ENCODE measurements around the gene MYCN.

Gene MYCN

GRCh38 chr2:15945909-15946705 lies 5.8 kb downstream of the MYCN start:
- peaks cover 34 to 56% of the 10 kb centered on the region in 2 experiments for H3K27me3 ChIP-seq (ENCODE audit: control insufficient read depth in 1 of 2, insufficient read depth in 1 of 2, low read length in 2 of 2)
- H3K18ac ChIP-seq (ENCODE audit: low read depth in 1 of 2, low read length in 2 of 2) = no peak overlapping the region
- peaks cover 3% of the 10 kb centered on the region for H3K79me1 ChIP-seq (replicated peaks; ENCODE audit: low read length, poor library complexity, severe bottlenecking)
- DNase-seq = no peak
- no peak overlapping the region for H4K91ac ChIP-seq (ENCODE audit: low read length)
- H2BK12ac ChIP-seq (ENCODE audit: low read length in 2 of 2) = no peak overlapping the region
- no peak overlapping the region for H3K23ac ChIP-seq (ENCODE audit: low read length in 2 of 2)
- H3K4me3 ChIP-seq (ENCODE audit: insufficient read depth in 1 of 2, low read depth in 1 of 2, low read length in 2 of 2) = no peak overlapping the region
- no peaks in the 10 kb centered on the region for H3K9me3 ChIP-seq (ENCODE audit: control insufficient read depth, low read length)
- no peak overlapping the region for H3K4ac ChIP-seq (ENCODE audit: low read depth in 1 of 2, low read length in 2 of 2)
- 89% methylated on average over 15 of the region's 17 CpGs for WGBS
- H2BK15ac ChIP-seq (ENCODE audit: low read depth, poor library complexity, severe bottlenecking) = no peak overlapping the region
- H3K9ac ChIP-seq (ENCODE audit: low read length) = no peak overlapping the region
- H2BK120ac ChIP-seq (ENCODE audit: low read depth, low read length) = no peak overlapping the region
- H4K8ac ChIP-seq (ENCODE audit: low read length) = no peak overlapping the region
- no peak overlapping the region for H2BK5ac ChIP-seq (ENCODE audit: low read depth, low read length, poor library complexity, severe bottlenecking)
- H3K4me1 ChIP-seq (ENCODE audit: control insufficient read depth, insufficient read depth, low read depth, low read length) = peaks cover 19% of the 10 kb centered on the region
- no peak overlapping the region for H3K14ac ChIP-seq (ENCODE audit: low read length in 2 of 2)
- no peak overlapping the region for H3K27ac ChIP-seq (ENCODE audit: low read length, poor library complexity, severe bottlenecking)
- no peak overlapping the region for H2AFZ ChIP-seq (ENCODE audit: low read depth, low read length)
- H3K36me3 ChIP-seq (ENCODE audit: control insufficient read depth in 1 of 2, insufficient read depth in 2 of 2, low read depth in 1 of 2, low read length in 2 of 2) = peaks cover 0 to 12% of the 10 kb centered on the region in 2 experiments
- H2AK5ac ChIP-seq (ENCODE audit: low read length, severe bottlenecking) = no peak overlapping the region
- no peak overlapping the region for H3K4me2 ChIP-seq (ENCODE audit: low read length, poor library complexity, severe bottlenecking)

GRCh38 chr2:15946983-15947382 lies 6.6 kb downstream of the MYCN start:
- no peak overlapping the region for H3K23ac ChIP-seq (ENCODE audit: low read length in 2 of 2)
- peaks cover 12% of the 10 kb centered on the region for H3K4me1 ChIP-seq (ENCODE audit: control insufficient read depth, insufficient read depth, low read depth, low read length)
- no peak for DNase-seq
- no peak overlapping the region for H4K91ac ChIP-seq (ENCODE audit: low read length)
- peaks cover 27 to 47% of the 10 kb centered on the region in 2 experiments for H3K27me3 ChIP-seq (ENCODE audit: control insufficient read depth in 1 of 2, insufficient read depth in 1 of 2, low read length in 2 of 2)
- H2AFZ ChIP-seq (ENCODE audit: low read depth, low read length) = no peak overlapping the region
- H3K9ac ChIP-seq (ENCODE audit: low read length) = no peak overlapping the region
- H3K14ac ChIP-seq (ENCODE audit: low read length in 2 of 2) = no peak overlapping the region
- H3K9me3 ChIP-seq (ENCODE audit: control insufficient read depth, low read length) = no peaks in the 10 kb centered on the region
- no peak overlapping the region for H4K8ac ChIP-seq (ENCODE audit: low read length)
- H2AK5ac ChIP-seq (ENCODE audit: low read length, severe bottlenecking) = no peak overlapping the region
- no peak overlapping the region for H2BK12ac ChIP-seq (ENCODE audit: low read length in 2 of 2)
- peaks cover 3% of the 10 kb centered on the region for H3K79me1 ChIP-seq (replicated peaks; ENCODE audit: low read length, poor library complexity, severe bottlenecking)
- no peak overlapping the region for H2BK15ac ChIP-seq (ENCODE audit: low read depth, poor library complexity, severe bottlenecking)
- H3K4me3 ChIP-seq (ENCODE audit: insufficient read depth in 1 of 2, low read depth in 1 of 2, low read length in 2 of 2) = no peak overlapping the region
- H2BK5ac ChIP-seq (ENCODE audit: low read depth, low read length, poor library complexity, severe bottlenecking) = no peak overlapping the region
- no peak overlapping the region for H2BK120ac ChIP-seq (ENCODE audit: low read depth, low read length)
- H3K18ac ChIP-seq (ENCODE audit: low read depth in 1 of 2, low read length in 2 of 2) = no peak overlapping the region
- H3K27ac ChIP-seq (ENCODE audit: low read length, poor library complexity, severe bottlenecking) = no peak overlapping the region
- no peak overlapping the region for H3K4me2 ChIP-seq (ENCODE audit: low read length, poor library complexity, severe bottlenecking)
- peaks cover 0 to 12% of the 10 kb centered on the region in 2 experiments for H3K36me3 ChIP-seq (ENCODE audit: control insufficient read depth in 1 of 2, insufficient read depth in 2 of 2, low read depth in 1 of 2, low read length in 2 of 2)
- 93% methylated on average over 3 of the region's 3 CpGs for WGBS
- H3K4ac ChIP-seq (ENCODE audit: low read depth in 1 of 2, low read length in 2 of 2) = no peak overlapping the region

DNA sequence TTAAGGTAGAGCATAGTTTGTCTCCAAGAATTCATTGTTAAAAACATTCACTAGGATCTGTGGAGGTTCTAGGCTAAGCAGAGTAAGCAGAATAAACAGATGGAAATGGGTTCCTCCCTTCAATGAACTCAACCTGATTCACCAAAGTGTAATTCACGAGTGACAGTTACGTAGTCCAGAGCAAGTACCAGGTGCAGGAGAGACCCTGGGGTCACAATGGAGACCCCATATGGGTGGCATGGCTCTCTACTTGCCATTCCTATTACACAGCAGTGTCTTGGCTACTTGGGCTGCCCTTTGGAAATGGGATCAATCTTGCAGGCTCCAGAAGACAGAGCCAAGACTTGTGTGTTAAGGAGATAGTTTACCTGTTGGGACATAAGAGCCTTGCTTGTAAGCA lies 7.1 kb downstream of the MYCN start:
- H2BK5ac ChIP-seq (ENCODE audit: low read depth, low read length, poor library complexity, severe bottlenecking) = no peak overlapping the region
- H3K79me1 ChIP-seq (replicated peaks; ENCODE audit: low read length, poor library complexity, severe bottlenecking) = peaks cover 1% of the 10 kb centered on the region
- H4K91ac ChIP-seq (ENCODE audit: low read length) = no peak overlapping the region
- H2AFZ ChIP-seq (ENCODE audit: low read depth, low read length) = no peak overlapping the region
- no peak overlapping the region for H3K14ac ChIP-seq (ENCODE audit: low read length in 2 of 2)
- H3K9ac ChIP-seq (ENCODE audit: low read length) = no peak overlapping the region
- H2AK5ac ChIP-seq (ENCODE audit: low read length, severe bottlenecking) = no peak overlapping the region
- no peak overlapping the region for H4K8ac ChIP-seq (ENCODE audit: low read length)
- no peak overlapping the region for H3K4me3 ChIP-seq (ENCODE audit: insufficient read depth in 1 of 2, low read depth in 1 of 2, low read length in 2 of 2)
- H3K27ac ChIP-seq (ENCODE audit: low read length, poor library complexity, severe bottlenecking) = no peak overlapping the region
- H3K4me2 ChIP-seq (ENCODE audit: low read length, poor library complexity, severe bottlenecking) = no peak overlapping the region
- H3K23ac ChIP-seq (ENCODE audit: low read length in 2 of 2) = no peak overlapping the region
- no peak for DNase-seq
- no peak overlapping the region for H2BK120ac ChIP-seq (ENCODE audit: low read depth, low read length)
- no peak overlapping the region for H3K18ac ChIP-seq (ENCODE audit: low read depth in 1 of 2, low read length in 2 of 2)
- no peak overlapping the region for H2BK15ac ChIP-seq (ENCODE audit: low read depth, poor library complexity, severe bottlenecking)
- 88% methylated on average over 2 of the region's 2 CpGs for WGBS
- H3K27me3 ChIP-seq (ENCODE audit: control insufficient read depth in 1 of 2, insufficient read depth in 1 of 2, low read length in 2 of 2) = peaks cover 24 to 45% of the 10 kb centered on the region in 2 experiments
- H2BK12ac ChIP-seq (ENCODE audit: low read length in 2 of 2) = no peak overlapping the region
- H3K36me3 ChIP-seq (ENCODE audit: control insufficient read depth in 1 of 2, insufficient read depth in 2 of 2, low read depth in 1 of 2, low read length in 2 of 2) = peaks cover 0 to 10% of the 10 kb centered on the region in 2 experiments
- H3K4ac ChIP-seq (ENCODE audit: low read depth in 1 of 2, low read length in 2 of 2) = no peak overlapping the region
- H3K4me1 ChIP-seq (ENCODE audit: control insufficient read depth, insufficient read depth, low read depth, low read length) = peaks cover 8% of the 10 kb centered on the region
- no peaks in the 10 kb centered on the region for H3K9me3 ChIP-seq (ENCODE audit: control insufficient read depth, low read length)

DNA sequence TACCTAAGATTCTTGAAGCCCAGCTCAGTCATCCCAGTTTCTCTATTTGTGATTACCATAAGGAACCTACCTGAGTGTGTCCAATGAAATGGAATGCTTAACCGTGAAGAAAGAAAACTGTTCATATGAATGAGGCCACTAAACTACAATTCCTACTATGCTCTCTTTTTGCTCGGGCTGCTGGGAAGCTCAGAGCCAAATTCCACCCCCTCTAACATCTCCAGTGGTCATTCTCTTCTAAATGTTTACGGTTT lies 8.3 kb downstream of the MYCN start:
- Histone ChIP-seq H3K18ac (ENCODE audit: low read depth in 1 of 2, low read length in 2 of 2) (no peak overlapping the region), H3K4me3 (ENCODE audit: insufficient read depth in 1 of 2, low read depth in 1 of 2, low read length in 2 of 2) (no peak overlapping the region), H3K9ac (ENCODE audit: low read length) (no peak overlapping the region), H3K27me3 (ENCODE audit: control insufficient read depth in 1 of 2, insufficient read depth in 1 of 2, low read length in 2 of 2) (peaks cover 14 to 34% of the 10 kb centered on the region in 2 experiments), H3K4me2 (ENCODE audit: low read length, poor library complexity, severe bottlenecking) (no peak overlapping the region), H2BK120ac (ENCODE audit: low read depth, low read length) (no peak overlapping the region), H3K27ac (ENCODE audit: low read length, poor library complexity, severe bottlenecking) (no peak overlapping the region), H4K91ac (ENCODE audit: low read length) (no peak overlapping the region), H3K9me3 (ENCODE audit: control insufficient read depth, low read length) (no peaks in the 10 kb centered on the region), H4K8ac (ENCODE audit: low read length) (no peak overlapping the region), H3K79me1 (replicated peaks; ENCODE audit: low read length, poor library complexity, severe bottlenecking) (no peaks in the 10 kb centered on the region), H2BK5ac (ENCODE audit: low read depth, low read length, poor library complexity, severe bottlenecking) (no peak overlapping the region), H3K4ac (ENCODE audit: low read depth in 1 of 2, low read length in 2 of 2) (no peak overlapping the region), H3K36me3 (ENCODE audit: control insufficient read depth in 1 of 2, insufficient read depth in 2 of 2, low read depth in 1 of 2, low read length in 2 of 2) (peaks cover 0 to 10% of the 10 kb centered on the region in 2 experiments), H3K4me1 (ENCODE audit: control insufficient read depth, insufficient read depth, low read depth, low read length) (no peaks in the 10 kb centered on the region), H2AFZ (ENCODE audit: low read depth, low read length) (no peak overlapping the region), H3K23ac (ENCODE audit: low read length in 2 of 2) (no peak overlapping the region), H2AK5ac (ENCODE audit: low read length, severe bottlenecking) (no peak overlapping the region), H3K14ac (ENCODE audit: low read length in 2 of 2) (no peak overlapping the region), H2BK12ac (ENCODE audit: low read length in 2 of 2) (no peak overlapping the region), H2BK15ac (ENCODE audit: low read depth, poor library complexity, severe bottlenecking) (no peak overlapping the region)
- WGBS = 100% methylated on average over 1 of the region's 3 CpGs
- no peak for DNase-seq

All from mesenchymal stem cell (in vitro differentiated cells and primary cell).